GM10248 (cell line): ENCODE results near the gene NREP.

Source experiments
- CTCF ChIA-PET: fragments of 300-600 bp; sonication (Branson Sonifier 250); formaldehyde crosslinking; extraction: SDS; loops from one replicate; lab custom pipeline; 2021; ENCODE audit warnings: antibody characterized with exemption; lab: Yijun Ruan, JAX
- POLR2A ChIA-PET: fragments of 350-650 bp; sonication (Branson Sonifier 250); formaldehyde crosslinking; extraction: SDS; loops from one replicate; lab custom pipeline; 2020; ENCODE audit warnings: antibody characterized with exemption; lab: Yijun Ruan, JAX
- DNase-seq: peaks from one replicate; pipeline ENCODE4 v3.0.0; 2012; ENCODE audit errors: extremely low spot score
- CTCF ChIP-seq: IDR thresholded peaks from 2 replicates; pipeline ENCODE4 v1.5.1; 2012; ENCODE audit warnings: mild to moderate bottlenecking, low read depth; ENCODE audit errors: extremely low read depth, missing control alignments, control extremely low read depth

Gene NREP

GRCh38 chr5:111707630-111708164 is 49.3 kb downstream of the NREP start:
- ChIA-PET POLR2A (no interaction called here), CTCF (interaction anchor here (1.5 kb wide), 1 partner anchor 9 kb away, joined by 5 read pairs; no protein-coding TSS in a partner anchor)
- no peak for DNase-seq
- no peak for TF ChIP-seq CTCF

GRCh38 chr5:111706345-111706744 is 50.6 kb downstream of the NREP start:
- TF ChIP-seq CTCF = no peak
- CTCF ChIA-PET = no interaction called here
- POLR2A ChIA-PET = no interaction called here
- DNase-seq = no peak

- TF ChIP-seq CTCF = no peak
- DNase-seq = no peak
- CTCF ChIA-PET = no interaction called here
- POLR2A ChIA-PET = no interaction called here
These were observed 52.4 kb downstream of the NREP start for GRCh38 chr5:111704452-111705085.

- ChIA-PET POLR2A (no interaction called here), CTCF (interaction anchor here (1.2 to 1.6 kb wide), 3 partner anchors 10 to 26 kb away, joined by 3 to 7 read pairs (median 5); no protein-coding TSS in a partner anchor)
- peak; percentile 58 for DNase-seq
- no peak for TF ChIP-seq CTCF
These were observed 53.3 kb downstream of the NREP start for GRCh38 chr5:111703662-111704061.

- TF ChIP-seq CTCF = no peak
- DNase-seq = no peak
- ChIA-PET CTCF (interaction anchor here (1.8 to 2.1 kb wide), 2 partner anchors 9 to 32 kb away, joined by 6 to 9 read pairs; no protein-coding TSS in a partner anchor), POLR2A (no interaction called here)
These were observed 57.0 kb downstream of the NREP start for GRCh38 chr5:111699976-111700375.

GRCh38 chr5:111699324-111699723 is 57.7 kb downstream of the NREP start:
- POLR2A ChIA-PET = no interaction called here

More at GRCh38 chr5:111699324-111699723, 57.7 kb downstream of the NREP start:
- TF ChIP-seq CTCF = no peak
- CTCF ChIA-PET = interaction anchor here (1.2 to 2.1 kb wide), 3 partner anchors 9 to 32 kb away, joined by 3 to 9 read pairs (median 6); no protein-coding TSS in a partner anchor
- DNase-seq = no peak
